OCI-LY3 (cell line): ENCODE results near the gene NRXN2.

Experiments
- EZH2phosphoT487 ChIP-seq: fragments of 200-600 bp; shearing (Covaris generic); IDR thresholded peaks from 2 replicates; pipeline ENCODE4 v1.6.1; 2018; ENCODE audit warnings: antibody characterized with exemption, mixed run types, low read depth
- TF ChIP-seq, protein P1 (sequence below): fragments of 200-600, 300-600 bp; sonication (generic); IDR thresholded peaks from 2 replicates; pipeline ENCODE4 v1.5.1; 2014; ENCODE audit warnings: antibody characterized with exemption, low read length, low read depth

DNA sequence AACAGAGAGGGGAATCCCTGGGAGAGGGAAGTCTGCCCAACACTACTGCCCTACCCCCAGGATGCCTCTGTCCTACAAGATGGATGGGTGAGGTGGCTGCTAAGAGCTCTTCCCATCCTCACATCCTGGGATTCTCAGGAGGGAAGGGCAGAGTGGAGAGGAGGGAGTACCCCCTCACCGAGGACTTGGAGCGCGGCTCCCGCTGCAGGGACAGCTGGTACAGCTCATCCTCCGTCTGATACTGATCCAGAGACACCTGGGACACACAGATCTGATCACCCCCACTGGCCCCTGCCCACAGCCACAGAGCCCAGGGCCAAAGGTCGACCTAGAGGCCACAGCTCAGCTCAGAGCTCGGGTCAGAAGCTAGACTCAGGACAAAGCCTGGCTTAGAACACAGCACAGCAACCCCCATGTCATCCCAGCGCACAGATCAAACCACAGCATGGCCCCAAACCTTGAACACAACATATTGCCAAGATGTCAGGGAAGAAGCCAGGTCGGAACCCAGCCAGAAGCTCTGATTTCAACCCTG lies 12.8 kb upstream of the NRXN2 start:
- TF ChIP-seq, protein P1, sequence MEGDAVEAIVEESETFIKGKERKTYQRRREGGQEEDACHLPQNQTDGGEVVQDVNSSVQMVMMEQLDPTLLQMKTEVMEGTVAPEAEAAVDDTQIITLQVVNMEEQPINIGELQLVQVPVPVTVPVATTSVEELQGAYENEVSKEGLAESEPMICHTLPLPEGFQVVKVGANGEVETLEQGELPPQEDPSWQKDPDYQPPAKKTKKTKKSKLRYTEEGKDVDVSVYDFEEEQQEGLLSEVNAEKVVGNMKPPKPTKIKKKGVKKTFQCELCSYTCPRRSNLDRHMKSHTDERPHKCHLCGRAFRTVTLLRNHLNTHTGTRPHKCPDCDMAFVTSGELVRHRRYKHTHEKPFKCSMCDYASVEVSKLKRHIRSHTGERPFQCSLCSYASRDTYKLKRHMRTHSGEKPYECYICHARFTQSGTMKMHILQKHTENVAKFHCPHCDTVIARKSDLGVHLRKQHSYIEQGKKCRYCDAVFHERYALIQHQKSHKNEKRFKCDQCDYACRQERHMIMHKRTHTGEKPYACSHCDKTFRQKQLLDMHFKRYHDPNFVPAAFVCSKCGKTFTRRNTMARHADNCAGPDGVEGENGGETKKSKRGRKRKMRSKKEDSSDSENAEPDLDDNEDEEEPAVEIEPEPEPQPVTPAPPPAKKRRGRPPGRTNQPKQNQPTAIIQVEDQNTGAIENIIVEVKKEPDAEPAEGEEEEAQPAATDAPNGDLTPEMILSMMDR: no peak
- TF ChIP-seq EZH2phosphoT487: no peak
